T1000 (cell line): ENCODE data around the gene EXOC5.

Experiments
- DNase-seq: peaks from one replicate; lab custom pipeline; 2025; ENCODE audit warnings: mixed read lengths; lab: John Stamatoyannopoulos, UW

EXOC5 gene

DNA sequence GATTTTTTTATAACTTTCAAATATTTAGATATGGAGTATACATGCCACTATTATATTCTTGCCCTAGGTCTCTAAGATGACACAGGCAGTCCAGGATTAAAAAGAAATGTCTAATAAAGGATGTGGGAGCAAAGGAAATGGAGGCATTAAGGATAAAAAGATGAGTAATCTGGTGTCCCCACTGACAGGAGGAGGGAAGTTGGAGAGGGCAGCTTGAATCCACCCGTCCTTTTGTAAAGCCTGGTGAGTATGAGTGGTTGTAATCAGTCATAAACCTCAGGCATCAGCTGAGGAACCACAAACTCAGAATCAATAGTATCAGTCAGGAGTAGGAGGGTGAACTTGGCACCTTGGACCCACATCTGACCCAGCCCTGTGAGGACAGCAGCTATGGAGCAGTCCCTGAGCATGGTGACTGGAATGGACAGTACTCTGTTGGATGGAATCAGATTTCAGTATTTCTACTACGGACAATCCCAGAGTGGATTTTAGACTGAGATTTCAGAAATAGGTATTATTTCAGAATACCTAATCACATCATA, 100.5 kb downstream of the EXOC5 start:
- DNase-seq = no peak

DNA sequence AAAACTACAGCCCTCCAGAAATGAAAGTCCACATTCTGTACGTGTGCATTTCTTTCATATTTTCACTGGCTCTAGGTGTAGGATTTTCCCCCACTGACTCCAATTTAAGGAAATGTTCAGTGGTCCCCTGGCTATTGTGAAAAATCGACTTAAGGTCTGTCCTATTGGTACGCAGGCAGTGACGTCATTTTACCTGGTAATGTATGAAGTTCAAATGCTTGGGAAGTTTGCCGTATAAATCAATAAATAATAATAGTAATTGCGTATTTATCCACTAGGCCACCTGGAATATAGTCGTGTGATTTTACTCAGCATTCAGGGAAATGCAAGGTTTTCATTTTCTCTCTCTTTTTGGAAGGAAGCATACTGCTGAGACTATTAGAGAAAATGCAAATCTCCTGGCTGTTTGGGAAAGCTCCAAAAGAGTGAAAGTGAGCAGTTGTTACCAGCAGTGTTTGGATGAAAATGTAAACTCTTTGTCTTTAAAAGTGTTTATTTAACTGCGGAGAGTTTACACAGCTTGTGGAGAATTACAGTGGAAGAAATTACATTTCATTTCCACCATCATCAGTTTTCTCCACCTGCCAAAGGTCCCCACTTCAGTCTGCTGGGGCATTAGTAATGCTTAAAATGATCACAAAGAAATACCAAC, 107.0 kb downstream of the EXOC5 start:
- no peak for DNase-seq

DNA sequence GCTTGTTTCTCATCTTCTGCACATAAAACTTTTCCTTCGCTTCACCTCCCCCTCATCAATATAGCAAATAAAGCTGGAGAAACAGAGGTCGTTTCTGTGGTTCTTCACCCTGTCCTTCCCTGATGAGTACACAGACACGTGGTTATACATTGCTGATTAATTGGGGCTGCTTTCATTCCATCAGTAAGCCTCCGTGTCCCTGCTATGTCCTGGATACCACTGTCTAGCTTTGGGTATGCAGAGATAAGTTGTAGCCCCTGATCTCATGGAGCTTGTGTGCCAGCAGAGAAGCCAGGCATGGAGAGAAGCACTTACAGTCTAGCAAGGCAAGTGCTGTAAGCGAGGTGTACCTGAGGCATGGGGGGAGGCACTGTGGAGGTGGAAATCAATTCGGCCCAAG, 108.4 kb downstream of the EXOC5 start:
- no peak for DNase-seq

DNA sequence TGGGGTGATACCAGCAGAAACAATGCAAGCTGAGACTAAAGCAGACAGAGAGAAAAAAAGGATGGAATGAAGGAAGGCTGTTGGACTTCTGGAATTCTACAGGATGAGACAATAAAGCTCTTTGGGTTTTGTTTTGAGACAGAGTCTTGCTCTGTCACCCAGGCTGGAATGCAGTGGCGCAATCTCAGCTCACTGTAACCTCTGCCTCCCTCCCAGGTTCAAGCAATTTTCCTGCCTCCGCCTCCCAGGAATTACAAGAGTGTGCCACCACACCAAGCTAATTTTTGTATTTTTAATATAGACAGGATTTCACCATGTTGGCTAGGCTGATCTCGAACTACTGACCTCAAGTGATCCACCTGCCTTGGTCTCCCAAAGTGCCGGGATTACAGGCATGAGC, 115.4 kb downstream of the EXOC5 start:
- DNase-seq = no peak
